Activated B cell treated with CpG ODN at 0.5 μM for 24 hours (primary cell): Measurements from ENCODE around the gene GDPGP1. TPM values are rescaled to one million over a fixed set of nuclear protein-coding genes. Genes with fewer than 3 reads are reported as not detected.

Experiments
- ATAC-seq: fragments of 200-7000 bp; cut with Tn5 transposase; one replicate; pipeline ENCODE4 v1.10.0; 2021; ENCODE audit warnings: low read depth, mild to moderate bottlenecking, moderate library complexity
- CTCF ChIA-PET: fragments of 350-600 bp; sonication (Branson Sonifier 250); formaldehyde crosslinking; loops from one replicate; lab custom pipeline; 2021; ENCODE audit warnings: antibody characterized with exemption; lab: Charles Lee
- POLR2A ChIA-PET: fragments of 350-600 bp; sonication (Branson Sonifier 250); formaldehyde crosslinking; loops from one replicate; lab custom pipeline; 2021; ENCODE audit warnings: antibody characterized with exemption; lab: Charles Lee
- DNase-seq: peaks from one replicate; pipeline ENCODE4 v3.0.0; 2022
- H3K27ac Mint-ChIP-seq: one replicate; pipeline ENCODE4 v1.8.0; 2020; ENCODE audit warnings: mixed read lengths
- H3K27me3 Mint-ChIP-seq: one replicate; pipeline ENCODE4 v1.8.0; 2021; ENCODE audit warnings: mixed read lengths
- H3K36me3 Mint-ChIP-seq: one replicate; pipeline ENCODE4 v1.8.0; 2021; ENCODE audit warnings: low read depth, mixed read lengths
- H3K4me1 Mint-ChIP-seq: one replicate; pipeline ENCODE4 v1.8.0; 2021; ENCODE audit warnings: mixed read lengths
- H3K4me3 Mint-ChIP-seq: one replicate; pipeline ENCODE4 v1.8.0; 2020; ENCODE audit warnings: mild to moderate bottlenecking, mixed read lengths
- H3K9me3 Mint-ChIP-seq: one replicate; pipeline ENCODE4 v1.8.0; 2020; ENCODE audit warnings: mixed read lengths
- intact Hi-C: fragments of 100-400 bp; cut with micrococcal nuclease; formaldehyde crosslinking; loops from one replicate; pipeline ENCODE4 v1.15.1; 2024
- total RNA-seq: library from RNA; stranded (reverse); gene quantifications from 2 replicates; pipeline ENCODE4 v1.2.3, GENCODE V29; 2022
- TF ChIP-seq, protein P1 (sequence below): fragments of 200-600 bp; IDR thresholded peaks from one replicate; pipeline ENCODE4 v1.8.0; 2022; ENCODE audit warnings: antibody characterized with exemption, mild to moderate bottlenecking

GDPGP1 gene
- total RNA-seq, 1 donor from 2014 or later, result 6.2 TPM

DNA sequence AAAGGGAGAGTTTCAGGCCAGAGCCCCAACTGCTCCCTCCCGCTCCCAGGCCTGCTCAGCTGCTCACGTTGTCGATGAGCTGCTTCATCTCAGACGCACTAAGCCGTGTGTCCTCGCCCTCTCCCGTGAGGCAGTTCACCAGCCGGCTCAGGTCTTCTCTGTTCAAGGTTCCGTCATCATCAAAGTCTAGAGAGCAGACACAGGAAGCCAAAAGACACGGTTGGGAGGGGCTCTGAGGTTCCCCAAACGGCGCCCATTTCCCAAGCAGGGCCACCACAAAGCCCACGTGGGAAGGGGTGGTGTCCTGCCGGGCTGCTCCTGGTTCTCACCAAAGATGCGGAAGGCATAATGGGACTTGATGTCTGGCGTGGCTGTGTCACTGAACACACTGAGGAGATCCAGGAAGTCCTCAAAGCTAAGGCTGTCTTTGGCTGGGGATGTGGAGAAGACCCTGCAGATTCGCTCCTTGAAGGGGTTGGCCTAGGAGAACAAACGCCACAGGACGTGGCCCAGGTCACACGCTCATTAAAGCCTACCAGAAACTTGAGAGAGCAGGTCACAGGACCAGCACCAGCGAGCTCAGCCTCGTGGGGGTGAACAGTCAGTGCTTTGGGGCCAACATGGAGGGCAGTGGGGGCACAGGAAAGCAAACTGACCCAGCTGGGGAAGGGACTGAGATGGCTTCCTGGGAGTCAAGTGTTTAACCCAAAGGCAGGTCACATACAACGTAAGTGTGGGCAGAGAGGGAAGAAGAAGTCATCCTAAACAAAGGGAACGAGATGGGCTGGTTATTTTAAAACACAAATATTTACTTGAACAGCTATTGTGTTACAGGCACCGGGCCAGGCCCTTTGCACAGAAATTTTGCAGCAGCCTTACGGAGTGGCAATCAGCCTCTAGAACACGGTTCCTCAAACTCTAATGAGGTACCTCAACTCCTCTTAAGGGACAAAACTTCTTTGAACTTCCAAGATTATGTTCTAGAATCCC is 2.7 kb upstream of the GDPGP1 start:
- TF ChIP-seq, protein P1, sequence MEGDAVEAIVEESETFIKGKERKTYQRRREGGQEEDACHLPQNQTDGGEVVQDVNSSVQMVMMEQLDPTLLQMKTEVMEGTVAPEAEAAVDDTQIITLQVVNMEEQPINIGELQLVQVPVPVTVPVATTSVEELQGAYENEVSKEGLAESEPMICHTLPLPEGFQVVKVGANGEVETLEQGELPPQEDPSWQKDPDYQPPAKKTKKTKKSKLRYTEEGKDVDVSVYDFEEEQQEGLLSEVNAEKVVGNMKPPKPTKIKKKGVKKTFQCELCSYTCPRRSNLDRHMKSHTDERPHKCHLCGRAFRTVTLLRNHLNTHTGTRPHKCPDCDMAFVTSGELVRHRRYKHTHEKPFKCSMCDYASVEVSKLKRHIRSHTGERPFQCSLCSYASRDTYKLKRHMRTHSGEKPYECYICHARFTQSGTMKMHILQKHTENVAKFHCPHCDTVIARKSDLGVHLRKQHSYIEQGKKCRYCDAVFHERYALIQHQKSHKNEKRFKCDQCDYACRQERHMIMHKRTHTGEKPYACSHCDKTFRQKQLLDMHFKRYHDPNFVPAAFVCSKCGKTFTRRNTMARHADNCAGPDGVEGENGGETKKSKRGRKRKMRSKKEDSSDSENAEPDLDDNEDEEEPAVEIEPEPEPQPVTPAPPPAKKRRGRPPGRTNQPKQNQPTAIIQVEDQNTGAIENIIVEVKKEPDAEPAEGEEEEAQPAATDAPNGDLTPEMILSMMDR, result no peak
- Mint-ChIP-seq H3K9me3 (no peaks in the 10 kb centered on the region), H3K27me3 (no peaks in the 10 kb centered on the region), H3K4me1 (peaks cover 50% of the 10 kb centered on the region), H3K27ac (peak overlapping the region; percentile 97), H3K36me3 (peaks cover 54% of the 10 kb centered on the region), H3K4me3 (peak overlapping the region; percentile 86)
- POLR2A ChIA-PET, result interaction anchor here (0.6 to 4.9 kb wide), 12 partner anchors 11 to 723 kb away, joined by 4 to 63 read pairs (median 6); partner anchors contain the start of genes IQGAP1, NGRN, RCCD1 and SEMA4B
- peak; percentile 46 for ATAC-seq
- CTCF ChIA-PET, result interaction anchor here (0.9 to 4.2 kb wide), 7 partner anchors 10 to 69 kb away, joined by 3 to 44 read pairs (median 7); partner anchors contain the start of gene NGRN
- intact Hi-C loops, result loop anchor here (1.0 to 5.0 kb wide), 10 partner anchors 12 to 701 kb away; partner anchors contain the start of genes BLM, HDDC3, IDH2 and PEX11A
- DNase-seq, result peak; percentile 50

DNA sequence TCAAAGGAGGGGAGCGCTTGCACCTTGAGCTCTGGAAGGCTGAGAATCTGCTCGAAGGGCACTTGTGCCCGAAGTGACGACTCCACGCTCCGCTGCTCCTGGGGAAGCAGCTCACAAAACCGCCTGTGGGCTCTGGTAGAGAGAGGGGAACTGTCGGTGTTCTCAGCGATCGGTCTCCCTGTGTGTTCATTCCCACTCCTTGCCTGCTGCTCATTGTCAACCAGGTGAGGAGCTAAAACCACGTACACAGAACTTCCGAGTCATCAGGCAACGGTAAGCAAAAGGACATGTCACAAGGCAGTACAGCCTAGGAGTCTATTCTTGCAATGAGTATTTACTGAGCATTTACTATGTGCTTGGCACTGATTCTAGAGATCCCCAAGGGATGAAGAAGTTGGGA is 1.8 kb upstream of the GDPGP1 start:
- intact Hi-C loops, result loop anchor here (2.0 to 5.0 kb wide), 7 partner anchors 31 to 700 kb away; partner anchors contain the start of genes BLM, HDDC3, IDH2 and PEX11A
- Mint-ChIP-seq H3K27me3 (no peaks in the 10 kb centered on the region), H3K4me3 (peak overlapping the region; percentile 86), H3K9me3 (no peaks in the 10 kb centered on the region), H3K36me3 (peaks cover 51% of the 10 kb centered on the region), H3K4me1 (peaks cover 50% of the 10 kb centered on the region), H3K27ac (peak overlapping the region; percentile 97)
- ATAC-seq, result no peak
- ChIA-PET CTCF (interaction anchor here (1.5 to 4.2 kb wide), 7 partner anchors 11 to 70 kb away, joined by 4 to 44 read pairs (median 9); no protein-coding TSS in a partner anchor), POLR2A (interaction anchor here (1.0 to 4.9 kb wide), 14 partner anchors 14 to 722 kb away, joined by 3 to 63 read pairs (median 10); partner anchors contain the start of genes IDH2, IQGAP1, NGRN and RCCD1)
- no peak for DNase-seq
- TF ChIP-seq, protein P1, result no peak

DNA sequence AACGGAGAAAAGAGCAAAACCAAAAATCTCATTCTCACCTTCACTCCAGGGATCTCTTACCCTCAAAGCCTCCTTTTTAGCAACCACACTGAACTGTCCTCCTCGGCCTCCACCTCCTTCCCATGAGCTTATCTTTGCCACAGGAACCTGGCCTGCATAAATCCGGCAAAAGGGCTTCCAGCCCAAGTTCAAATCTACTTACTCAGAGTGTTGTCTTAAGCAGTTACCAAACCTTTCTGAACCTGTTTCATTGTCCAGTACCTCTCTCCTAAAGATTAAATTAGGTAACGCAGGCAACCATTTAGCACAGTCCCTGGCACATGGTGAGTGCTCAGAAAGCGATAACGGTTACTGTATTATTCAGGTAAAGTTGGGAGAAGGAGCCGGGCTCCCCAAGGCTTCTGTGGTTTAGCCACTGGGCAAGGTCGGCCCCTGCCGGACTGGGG is 1.0 kb upstream of the GDPGP1 start:
- peak overlapping the region; percentile 97 for H3K27ac Mint-ChIP-seq
- no peaks in the 10 kb centered on the region for H3K27me3 Mint-ChIP-seq
- H3K4me1 Mint-ChIP-seq, result peaks cover 50% of the 10 kb centered on the region
- H3K36me3 Mint-ChIP-seq, result peaks cover 47% of the 10 kb centered on the region
- TF ChIP-seq, protein P1, result no peak
- no peak for ATAC-seq
- peak overlapping the region; percentile 86 for H3K4me3 Mint-ChIP-seq
- POLR2A ChIA-PET, result interaction anchor here (0.6 to 4.9 kb wide), 22 partner anchors 11 to 702 kb away, joined by 3 to 63 read pairs (median 6); partner anchors contain the start of genes IDH2, IQGAP1, MAN2A2 and NGRN
- intact Hi-C loops, result loop anchor here (1.0 to 5.0 kb wide), 9 partner anchors 32 to 699 kb away; partner anchors contain the start of genes BLM, HDDC3, IDH2 and PEX11A
- no peak for DNase-seq
- no peaks in the 10 kb centered on the region for H3K9me3 Mint-ChIP-seq
- CTCF ChIA-PET, result interaction anchor here (0.6 to 4.2 kb wide), 10 partner anchors 12 to 73 kb away, joined by 3 to 44 read pairs (median 8); partner anchors contain the start of gene NGRN

GRCh38 chr15:90233387-90234095 is 468 bp upstream of the GDPGP1 start, which contains the start of gene CIB1:
Gene CIB1 (minus strand): TSS chr15:90233941. CDS start chr15:90233885, 56 bp downstream.
- no peaks in the 10 kb centered on the region for H3K27me3 Mint-ChIP-seq
- CTCF ChIA-PET, result interaction anchor here (0.6 to 4.2 kb wide), 10 partner anchors 13 to 73 kb away, joined by 3 to 44 read pairs (median 8); partner anchors contain the start of gene NGRN

More at GRCh38 chr15:90233387-90234095, 468 bp upstream of the GDPGP1 start, which contains the start of gene CIB1:
- Mint-ChIP-seq H3K36me3 (peaks cover 48% of the 10 kb centered on the region), H3K4me1 (peaks cover 50% of the 10 kb centered on the region), H3K27ac (peak within 1 kb of the TSS; percentile 97), H3K9me3 (no peaks in the 10 kb centered on the region), H3K4me3 (peak within 1 kb of the TSS; percentile 87)
- DNase-seq (peak; percentile 92), ATAC-seq (peak; percentile 86)
- TF ChIP-seq, protein P1, result no peak
- intact Hi-C loops, result loop anchor here (1.0 to 5.0 kb wide), 12 partner anchors 32 to 699 kb away; partner anchors contain the start of genes BLM, HDDC3, IDH2 and IQGAP1
- POLR2A ChIA-PET, result interaction anchor here (0.5 to 4.9 kb wide), 31 partner anchors 10 to 702 kb away, joined by 3 to 63 read pairs (median 6); partner anchors contain the start of genes IDH2, IQGAP1, MAN2A2 and NGRN
